Activated CD8-positive, alpha-beta T cell treated with anti-CD3 and anti-CD28 coated beads for 36 hours (primary cell): Measurements from ENCODE around the gene TAF4B. TPM values are rescaled to one million over a fixed set of nuclear protein-coding genes. Genes with fewer than 3 reads are reported as not detected.

ENCODE experiments used
- ATAC-seq: fragments of 200-7000 bp; cut with Tn5 transposase; one replicate; pipeline ENCODE4 v1.10.0; 2021; ENCODE audit warnings: mild to moderate bottlenecking, moderate library complexity
- CTCF ChIA-PET: fragments of 350-600 bp; sonication (Branson Sonifier 250); formaldehyde crosslinking; loops from one replicate; lab custom pipeline; 2021; ENCODE audit warnings: antibody characterized with exemption; lab: Charles Lee
- POLR2A ChIA-PET: fragments of 350-600 bp; sonication (Branson Sonifier 250); formaldehyde crosslinking; loops from one replicate; lab custom pipeline; 2021; ENCODE audit warnings: antibody characterized with exemption; lab: Charles Lee
- DNase-seq: peaks from one replicate; pipeline ENCODE4 v3.0.0-alpha.2; 2020
- H3K27ac Mint-ChIP-seq: one replicate; pipeline ENCODE4 v1.8.0; 2021; ENCODE audit warnings: mild to moderate bottlenecking, mixed read lengths
- H3K27me3 Mint-ChIP-seq: one replicate; pipeline ENCODE4 v1.8.0; 2021; ENCODE audit warnings: mixed read lengths
- H3K36me3 Mint-ChIP-seq: one replicate; pipeline ENCODE4 v1.8.0; 2021; ENCODE audit warnings: low read depth, mixed read lengths
- H3K4me1 Mint-ChIP-seq: one replicate; pipeline ENCODE4 v1.8.0; 2021; ENCODE audit warnings: low read depth, mixed read lengths
- H3K4me3 Mint-ChIP-seq: one replicate; pipeline ENCODE4 v1.8.0; 2021; ENCODE audit warnings: mild to moderate bottlenecking, moderate library complexity, mixed read lengths
- H3K9me3 Mint-ChIP-seq: one replicate; pipeline ENCODE4 v1.8.0; 2021; ENCODE audit warnings: mixed read lengths
- intact Hi-C: fragments of 100-400 bp; cut with micrococcal nuclease; formaldehyde crosslinking; loops from one replicate; pipeline ENCODE4 v1.10.0; 2022
- total RNA-seq, 2 experiments: library from RNA; stranded (reverse); gene quantifications; one replicate each; pipeline ENCODE4 v1.2.3, GENCODE V29; 2021
- TF ChIP-seq, protein P1 (sequence below): fragments of 200-600 bp; IDR thresholded peaks from one replicate; pipeline ENCODE4 v1.8.0; 2022; ENCODE audit warnings: antibody characterized with exemption, mild to moderate bottlenecking

TAF4B gene
- total RNA-seq, 2 experiments from 2014 or later, result 14.7 to 15.1 TPM

DNA sequence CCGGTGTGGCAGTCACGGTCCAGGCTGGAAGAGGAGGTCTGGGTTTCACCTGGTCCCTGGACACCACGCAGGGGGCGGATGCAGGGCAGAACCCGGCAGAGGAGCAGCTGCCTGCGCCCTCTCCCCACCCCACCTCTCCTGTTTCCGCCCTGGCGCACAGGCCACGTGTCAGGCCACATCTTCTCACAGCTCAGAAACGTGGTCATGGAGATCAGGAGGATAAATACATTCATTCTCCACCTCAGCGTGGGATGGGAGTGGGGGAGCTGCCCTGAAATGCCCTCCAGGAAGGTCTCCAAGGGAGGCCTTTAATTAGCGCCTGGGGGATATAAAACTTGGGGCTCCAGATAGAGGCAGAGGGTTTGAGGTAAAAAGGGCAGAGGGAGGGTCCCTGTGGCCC is 180.1 kb downstream of the TAF4B start:
- CTCF ChIA-PET, result interaction anchor here (1.2 to 1.4 kb wide), 2 partner anchors 13 to 241 kb away, joined by 4 to 5 read pairs; no protein-coding TSS in a partner anchor
- TF ChIP-seq, protein P1, sequence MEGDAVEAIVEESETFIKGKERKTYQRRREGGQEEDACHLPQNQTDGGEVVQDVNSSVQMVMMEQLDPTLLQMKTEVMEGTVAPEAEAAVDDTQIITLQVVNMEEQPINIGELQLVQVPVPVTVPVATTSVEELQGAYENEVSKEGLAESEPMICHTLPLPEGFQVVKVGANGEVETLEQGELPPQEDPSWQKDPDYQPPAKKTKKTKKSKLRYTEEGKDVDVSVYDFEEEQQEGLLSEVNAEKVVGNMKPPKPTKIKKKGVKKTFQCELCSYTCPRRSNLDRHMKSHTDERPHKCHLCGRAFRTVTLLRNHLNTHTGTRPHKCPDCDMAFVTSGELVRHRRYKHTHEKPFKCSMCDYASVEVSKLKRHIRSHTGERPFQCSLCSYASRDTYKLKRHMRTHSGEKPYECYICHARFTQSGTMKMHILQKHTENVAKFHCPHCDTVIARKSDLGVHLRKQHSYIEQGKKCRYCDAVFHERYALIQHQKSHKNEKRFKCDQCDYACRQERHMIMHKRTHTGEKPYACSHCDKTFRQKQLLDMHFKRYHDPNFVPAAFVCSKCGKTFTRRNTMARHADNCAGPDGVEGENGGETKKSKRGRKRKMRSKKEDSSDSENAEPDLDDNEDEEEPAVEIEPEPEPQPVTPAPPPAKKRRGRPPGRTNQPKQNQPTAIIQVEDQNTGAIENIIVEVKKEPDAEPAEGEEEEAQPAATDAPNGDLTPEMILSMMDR, result no peak
- POLR2A ChIA-PET, result interaction anchor here (0.6 kb wide), 1 partner anchor 53 kb away, joined by 3 read pairs; no protein-coding TSS in a partner anchor
- H3K4me1 Mint-ChIP-seq, result no peaks in the 10 kb centered on the region
- no peaks in the 10 kb centered on the region for H3K27me3 Mint-ChIP-seq
- intact Hi-C loops, result loop anchor here (10.0 kb wide), 1 partner anchor 238 kb away; no protein-coding TSS in a partner anchor
- ATAC-seq (no peak), DNase-seq (no peak)
- H3K4me3 Mint-ChIP-seq, result no peak overlapping the region
- no peaks in the 10 kb centered on the region for H3K36me3 Mint-ChIP-seq
- no peaks in the 10 kb centered on the region for H3K9me3 Mint-ChIP-seq
- H3K27ac Mint-ChIP-seq, result no peak overlapping the region

DNA sequence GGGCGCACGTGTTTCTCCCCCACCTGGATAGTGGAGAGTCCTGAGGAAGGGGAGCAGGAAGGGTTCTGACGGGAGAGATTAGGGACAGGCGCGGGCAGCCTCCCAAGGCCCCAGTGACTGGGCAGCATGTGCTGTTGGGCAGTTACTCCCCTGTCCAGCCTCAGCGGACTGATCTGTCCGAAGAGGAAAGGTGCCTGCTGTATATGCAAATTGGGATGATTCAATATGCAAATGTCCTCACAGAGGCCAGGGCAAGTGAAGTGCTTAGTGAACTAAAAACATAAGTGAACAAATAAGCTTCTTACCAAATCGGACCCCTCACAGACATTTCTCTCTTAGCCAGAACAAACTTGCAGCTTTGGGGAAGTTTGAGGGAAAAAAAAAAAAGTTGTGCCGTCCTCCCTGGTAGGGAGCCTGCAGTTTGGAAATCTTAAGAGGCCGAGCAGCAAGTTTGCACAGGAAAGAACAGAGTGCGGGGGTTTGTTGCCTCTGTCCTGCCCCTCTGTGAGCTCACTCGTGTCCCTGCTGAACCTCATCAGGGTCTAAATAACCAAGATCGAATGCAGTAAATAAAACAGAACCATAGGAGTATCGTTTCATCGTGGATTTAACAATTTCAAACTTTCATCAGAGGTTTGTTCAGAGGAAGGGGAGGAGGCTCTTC is 180.7 kb downstream of the TAF4B start:
- POLR2A ChIA-PET, result interaction anchor here (0.6 kb wide), 1 partner anchor 52 kb away, joined by 3 read pairs; no protein-coding TSS in a partner anchor
- H3K36me3 Mint-ChIP-seq, result no peaks in the 10 kb centered on the region
- DNase-seq (no peak), ATAC-seq (no peak)
- H3K4me3 Mint-ChIP-seq, result no peak overlapping the region
- H3K9me3 Mint-ChIP-seq, result no peaks in the 10 kb centered on the region
- no peaks in the 10 kb centered on the region for H3K27me3 Mint-ChIP-seq
- CTCF ChIA-PET, result interaction anchor here (1.2 kb wide), 1 partner anchor 12 kb away, joined by 4 read pairs; no protein-coding TSS in a partner anchor
- intact Hi-C loops, result loop anchor here (10.0 kb wide), 1 partner anchor 238 kb away; no protein-coding TSS in a partner anchor
- TF ChIP-seq, protein P1, result no peak
- H3K4me1 Mint-ChIP-seq, result no peaks in the 10 kb centered on the region
- H3K27ac Mint-ChIP-seq, result no peak overlapping the region

DNA sequence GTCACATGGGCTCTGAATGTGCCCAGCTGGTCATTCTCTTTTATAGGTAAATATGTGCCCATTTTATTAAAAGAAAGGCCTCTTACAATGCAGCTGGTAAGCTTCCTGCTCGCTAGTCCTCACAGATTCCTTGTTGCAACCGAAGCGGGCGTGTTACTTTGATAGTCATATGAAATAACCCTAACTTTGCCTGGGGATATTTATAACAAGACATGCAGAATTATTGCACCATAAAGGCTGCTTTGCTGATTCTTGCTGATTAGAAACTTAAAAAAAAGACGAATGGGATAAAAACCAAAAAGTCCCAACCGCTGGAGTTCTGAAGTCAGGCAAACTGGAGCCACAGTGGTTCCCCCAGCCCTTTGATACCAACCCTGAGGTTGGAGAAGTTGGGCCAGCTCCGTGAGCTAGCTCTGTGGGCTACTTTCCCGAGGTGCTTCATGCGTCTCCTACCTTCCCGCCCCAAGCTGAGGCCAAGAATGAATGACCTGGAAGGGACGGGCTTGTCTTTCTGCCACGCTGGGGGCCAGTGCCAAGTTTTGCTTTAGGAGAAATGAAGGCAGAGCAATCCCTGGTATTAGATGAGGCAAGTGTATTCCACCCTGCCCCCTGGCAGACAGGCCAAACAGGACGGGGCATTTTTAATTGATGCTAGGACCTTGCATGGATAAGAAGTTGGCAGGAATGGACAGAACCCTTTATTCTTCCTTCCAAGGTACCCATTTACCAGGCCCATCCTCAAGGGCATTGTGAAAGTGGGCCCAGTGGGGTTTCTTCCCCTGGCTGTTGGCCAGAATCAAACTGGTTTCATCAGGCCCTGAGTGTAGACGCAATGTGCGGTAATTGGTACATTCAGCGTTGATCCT is 181.7 kb downstream of the TAF4B start:
- ATAC-seq, result no peak
- TF ChIP-seq, protein P1, result no peak
- intact Hi-C loops, result loop anchor here (10.0 kb wide), 1 partner anchor 237 kb away; no protein-coding TSS in a partner anchor
- Mint-ChIP-seq H3K27me3 (no peaks in the 10 kb centered on the region), H3K9me3 (no peaks in the 10 kb centered on the region), H3K27ac (no peak overlapping the region), H3K4me3 (no peak overlapping the region), H3K36me3 (no peaks in the 10 kb centered on the region), H3K4me1 (no peaks in the 10 kb centered on the region)
- DNase-seq, result no peak
- POLR2A ChIA-PET, result no interaction called here
- CTCF ChIA-PET, result no interaction called here

DNA sequence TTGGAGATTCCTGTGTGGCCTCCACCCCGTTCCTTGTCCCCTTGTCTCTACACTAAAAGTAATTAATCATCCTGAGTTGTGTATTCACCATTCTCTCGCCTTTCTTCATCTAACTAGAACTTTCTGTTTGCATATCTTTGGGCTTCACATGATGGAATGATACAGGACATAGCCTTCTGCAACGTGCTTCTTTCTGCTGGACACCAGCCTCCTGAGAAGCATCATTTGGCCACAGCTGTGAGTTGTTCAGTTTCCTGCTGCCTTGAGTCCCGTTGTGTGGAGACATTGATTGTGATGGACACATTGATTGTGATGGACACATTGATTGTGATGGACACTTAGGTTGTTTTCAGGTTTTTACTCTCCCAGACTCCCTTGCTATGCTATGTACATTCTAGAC is 182.8 kb downstream of the TAF4B start:
- DNase-seq (no peak), ATAC-seq (no peak)
- no peaks in the 10 kb centered on the region for H3K9me3 Mint-ChIP-seq
- no peak overlapping the region for H3K4me3 Mint-ChIP-seq
- ChIA-PET POLR2A (no interaction called here), CTCF (no interaction called here)
- no peaks in the 10 kb centered on the region for H3K36me3 Mint-ChIP-seq
- H3K27me3 Mint-ChIP-seq, result no peaks in the 10 kb centered on the region
- no peak overlapping the region for H3K27ac Mint-ChIP-seq
- intact Hi-C loops, result loop anchor here (10.0 kb wide), 1 partner anchor 236 kb away; no protein-coding TSS in a partner anchor
- H3K4me1 Mint-ChIP-seq, result no peaks in the 10 kb centered on the region
- TF ChIP-seq, protein P1, result no peak
